ENCODE data around the gene SPAG9. TPM values are rescaled to one million over a fixed set of nuclear protein-coding genes. Genes with fewer than 3 reads are reported as not detected.

Gene SPAG9
- total and polyA plus RNA-seq, 2 donors (not counting 1 experiment from before 2014, with no cell fraction given) = 8.6 to 64.1 TPM

DNA sequence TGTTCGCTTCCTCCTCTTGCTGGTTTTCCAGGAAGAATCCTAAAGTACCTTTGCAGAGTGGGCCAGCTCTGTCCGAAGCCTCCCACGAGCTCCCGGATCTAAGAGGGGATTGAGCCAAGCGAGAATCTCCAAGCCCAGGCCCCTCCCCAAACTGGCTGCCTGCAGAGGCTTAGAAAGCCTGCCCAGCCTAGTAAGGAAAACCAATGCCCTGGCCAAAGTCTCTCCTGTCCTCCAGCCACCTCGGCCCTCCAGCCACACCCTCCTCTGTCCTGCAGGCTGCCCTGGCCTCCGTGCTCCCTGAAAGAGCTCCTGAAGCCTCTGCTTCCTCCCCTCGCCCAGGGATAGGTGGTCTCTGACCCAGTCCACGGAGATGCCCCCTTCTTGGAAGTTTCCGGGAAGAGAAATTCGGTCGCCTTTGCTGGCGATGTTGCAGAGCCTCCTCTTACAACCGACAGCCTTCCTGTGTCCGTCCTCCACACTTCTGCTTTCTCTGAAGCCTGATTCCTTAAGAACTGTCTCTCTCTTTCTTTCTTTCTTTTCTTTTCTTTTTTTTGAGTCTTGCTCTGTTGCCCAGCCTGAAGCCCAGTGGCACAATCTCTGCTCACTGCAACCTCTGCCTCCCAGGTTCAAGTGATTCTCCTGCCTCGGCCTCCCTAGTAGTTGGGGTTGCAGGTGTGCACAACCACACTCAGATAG is 199.6 kb downstream of the SPAG9 start:
- intact Hi-C loops (cut with micrococcal nuclease) = no loop called here
- DNase-seq (no peak), ATAC-seq (ENCODE audit: low read depth) (no peak)
- POLR2A ChIA-PET = no interaction called here
- Histone ChIP-seq H4K20me1 (ENCODE audit: control insufficient read depth, insufficient read depth, low read length, poor library complexity, severe bottlenecking) (no peaks in the 10 kb centered on the region), H3K9ac (ENCODE audit: low read length) (no peak overlapping the region), H3K27ac (ENCODE audit: low read length in 2 of 2) (no peak overlapping the region), H3K79me2 (ENCODE audit: control insufficient read depth, insufficient read depth, low read length) (no peaks in the 10 kb centered on the region), H3K4me2 (replicated peaks; ENCODE audit: low read depth, low read length, poor library complexity, severe bottlenecking) (no peak overlapping the region), H3K4me1 (ENCODE audit: control insufficient read depth in 2 of 2, insufficient read depth in 2 of 2, low read length in 2 of 2) (peaks cover 5 to 34% of the 10 kb centered on the region in 2 donors), H3K36me3 (replicated peaks in 1 of 2; ENCODE audit: control extremely low read depth in 1 of 2, control insufficient read depth in 1 of 2, extremely low read depth in 1 of 2, insufficient read depth in 2 of 2, low read length in 1 of 2) (no peaks in the 10 kb centered on the region), H3K27me3 (replicated peaks in 1 of 4; ENCODE audit: control extremely low read depth in 1 of 4, control insufficient read depth in 3 of 4, insufficient read depth in 4 of 4, low read length in 3 of 4) (peaks cover 0 to 3% (median 0%) of the 10 kb centered on the region in 4 experiments), H3K9me3 (ENCODE audit: control extremely low read depth in 1 of 3, control insufficient read depth in 2 of 3, insufficient read depth in 1 of 3, low read length in 2 of 3) (no peaks in the 10 kb centered on the region), H3K4me3 (ENCODE audit: control extremely low read depth in 1 of 5, extremely low read depth in 1 of 5, insufficient read depth in 1 of 5, low read depth in 2 of 5, low read length in 4 of 5) (no peak overlapping the region), H2AFZ (ENCODE audit: insufficient read depth, low read depth, low read length, poor library complexity, severe bottlenecking) (no peak overlapping the region)
- no peak for TF ChIP-seq EZH2 (IDR thresholded peaks at IDR 0.05; ENCODE audit: borderline replicate concordance, insufficient read depth, low read depth, low read length, poor library complexity, severe bottlenecking)
- TF ChIP-seq, protein P1, sequence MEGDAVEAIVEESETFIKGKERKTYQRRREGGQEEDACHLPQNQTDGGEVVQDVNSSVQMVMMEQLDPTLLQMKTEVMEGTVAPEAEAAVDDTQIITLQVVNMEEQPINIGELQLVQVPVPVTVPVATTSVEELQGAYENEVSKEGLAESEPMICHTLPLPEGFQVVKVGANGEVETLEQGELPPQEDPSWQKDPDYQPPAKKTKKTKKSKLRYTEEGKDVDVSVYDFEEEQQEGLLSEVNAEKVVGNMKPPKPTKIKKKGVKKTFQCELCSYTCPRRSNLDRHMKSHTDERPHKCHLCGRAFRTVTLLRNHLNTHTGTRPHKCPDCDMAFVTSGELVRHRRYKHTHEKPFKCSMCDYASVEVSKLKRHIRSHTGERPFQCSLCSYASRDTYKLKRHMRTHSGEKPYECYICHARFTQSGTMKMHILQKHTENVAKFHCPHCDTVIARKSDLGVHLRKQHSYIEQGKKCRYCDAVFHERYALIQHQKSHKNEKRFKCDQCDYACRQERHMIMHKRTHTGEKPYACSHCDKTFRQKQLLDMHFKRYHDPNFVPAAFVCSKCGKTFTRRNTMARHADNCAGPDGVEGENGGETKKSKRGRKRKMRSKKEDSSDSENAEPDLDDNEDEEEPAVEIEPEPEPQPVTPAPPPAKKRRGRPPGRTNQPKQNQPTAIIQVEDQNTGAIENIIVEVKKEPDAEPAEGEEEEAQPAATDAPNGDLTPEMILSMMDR (IDR thresholded peaks at IDR 0.05) = no peak
- Mint-ChIP-seq H3K9me3 (ENCODE audit: insufficient read depth) (no peaks in the 10 kb centered on the region), H3K4me1 (peaks cover 20% of the 10 kb centered on the region), H3K27ac (no peak overlapping the region), H3K27me3 (no peaks in the 10 kb centered on the region), H3K4me3 (no peak overlapping the region)
- 68% methylated on average over 15 of the region's 16 CpGs for WGBS (ENCODE audit: insufficient coverage)
- CTCF ChIA-PET = no interaction called here

DNA sequence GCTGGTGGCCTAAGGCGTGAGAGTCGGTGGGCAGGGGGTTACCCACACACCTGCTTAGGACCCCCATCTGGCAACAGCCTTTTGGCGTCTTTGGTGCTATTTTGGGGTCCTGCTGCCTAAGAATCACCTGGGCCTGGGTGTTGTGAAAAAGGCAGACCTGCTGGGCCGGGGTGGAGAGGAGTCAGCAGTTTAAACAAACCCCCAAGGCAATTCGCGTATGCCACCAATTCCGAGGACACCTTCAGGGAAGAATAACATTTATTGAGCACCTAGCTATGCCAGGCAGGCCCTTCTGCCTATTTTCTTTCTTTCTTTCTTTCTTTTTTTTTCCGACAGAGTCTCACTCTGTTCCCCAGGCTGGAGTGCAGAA is 200.6 kb downstream of the SPAG9 start:
- Histone ChIP-seq H3K27ac (ENCODE audit: low read length in 2 of 2) (no peak overlapping the region), H3K4me2 (replicated peaks; ENCODE audit: low read depth, low read length, poor library complexity, severe bottlenecking) (peak overlapping the region; percentile 25), H3K4me3 (ENCODE audit: control extremely low read depth in 1 of 5, extremely low read depth in 1 of 5, insufficient read depth in 1 of 5, low read depth in 2 of 5, low read length in 4 of 5) (no peak overlapping the region), H3K9ac (ENCODE audit: low read length) (no peak overlapping the region), H3K27me3 (replicated peaks in 1 of 4; ENCODE audit: control extremely low read depth in 1 of 4, control insufficient read depth in 3 of 4, insufficient read depth in 4 of 4, low read length in 3 of 4) (peaks cover 0 to 3% (median 0%) of the 10 kb centered on the region in 4 experiments), H3K9me3 (ENCODE audit: control extremely low read depth in 1 of 3, control insufficient read depth in 2 of 3, insufficient read depth in 1 of 3, low read length in 2 of 3) (no peaks in the 10 kb centered on the region), H3K79me2 (ENCODE audit: control insufficient read depth, insufficient read depth, low read length) (no peaks in the 10 kb centered on the region), H2AFZ (ENCODE audit: insufficient read depth, low read depth, low read length, poor library complexity, severe bottlenecking) (no peak overlapping the region), H3K36me3 (replicated peaks in 1 of 2; ENCODE audit: control extremely low read depth in 1 of 2, control insufficient read depth in 1 of 2, extremely low read depth in 1 of 2, insufficient read depth in 2 of 2, low read length in 1 of 2) (no peaks in the 10 kb centered on the region), H3K4me1 (ENCODE audit: control insufficient read depth in 2 of 2, insufficient read depth in 2 of 2, low read length in 2 of 2) (peaks cover 5 to 34% of the 10 kb centered on the region in 2 donors), H4K20me1 (ENCODE audit: control insufficient read depth, insufficient read depth, low read length, poor library complexity, severe bottlenecking) (no peaks in the 10 kb centered on the region)
- WGBS (ENCODE audit: insufficient coverage) = 90% methylated on average over 7 of the region's 8 CpGs
- peaks cover 21% of the 10 kb centered on the region for H3K4me1 Mint-ChIP-seq
- DNase-seq (no peak), ATAC-seq (ENCODE audit: low read depth) (no peak)
- no peak overlapping the region for H3K4me3 Mint-ChIP-seq
- H3K27ac Mint-ChIP-seq = peak overlapping the region; percentile 50
- POLR2A ChIA-PET = no interaction called here
- H3K27me3 Mint-ChIP-seq = no peaks in the 10 kb centered on the region
- intact Hi-C loops (cut with micrococcal nuclease) = no loop called here
- H3K9me3 Mint-ChIP-seq (ENCODE audit: insufficient read depth) = no peaks in the 10 kb centered on the region
- CTCF ChIA-PET = no interaction called here
- no peak for TF ChIP-seq EZH2 (IDR thresholded peaks at IDR 0.05; ENCODE audit: borderline replicate concordance, insufficient read depth, low read depth, low read length, poor library complexity, severe bottlenecking)
- TF ChIP-seq, protein P1 (IDR thresholded peaks at IDR 0.05) = no peak

Data from B cell (primary cell).